OCI-LY7 (cell line): ENCODE measurements around the gene SLC9C2.

Experiments used
- CTCF ChIP-seq: fragments of 200-600 bp; sonication (generic); conservative IDR thresholded peaks from 2 replicates; pipeline ENCODE4 v1.5.1; 2014; ENCODE audit warnings: mild to moderate bottlenecking, antibody characterized with exemption, low read length, moderate library complexity, mixed read lengths
- EZH2phosphoT487 ChIP-seq: fragments of 200-600 bp; sonication (generic); IDR thresholded peaks from 2 replicates; pipeline ENCODE4 v1.6.1; 2018; ENCODE audit warnings: low read depth, borderline replicate concordance, mild to moderate bottlenecking, mixed run types, antibody characterized with exemption, low read length, moderate library complexity, mixed read lengths

- no peak for TF ChIP-seq CTCF
- no peak for TF ChIP-seq EZH2phosphoT487
Observed at GRCh38 chr1:173504268-173504667, 98.6 kb downstream of the SLC9C2 start.
